ENCODE measurements around the gene F10. TPM values are rescaled to one million over a fixed set of nuclear protein-coding genes. Genes with fewer than 3 reads are reported as not detected.

Gene F10
- total and polyA plus RNA-seq, 2 donors (not counting 1 experiment from before 2014, with no cell fraction given) = not detected

GRCh38 chr13:113192279-113192678, 69.7 kb downstream of the F10 start:
- TF ChIP-seq CTCF (IDR thresholded peaks at IDR 0.05) = no peak
- no peak for TF ChIP-seq EZH2 (IDR thresholded peaks at IDR 0.05; ENCODE audit: borderline replicate concordance, insufficient read depth, low read depth, low read length, poor library complexity, severe bottlenecking)
- CTCF ChIA-PET = no interaction called here
- Histone ChIP-seq H3K27ac (ENCODE audit: low read length in 2 of 2) (no peak overlapping the region), H3K9ac (ENCODE audit: low read length) (no peak overlapping the region), H3K36me3 (replicated peaks in 1 of 2; ENCODE audit: control extremely low read depth in 1 of 2, control insufficient read depth in 1 of 2, extremely low read depth in 1 of 2, insufficient read depth in 2 of 2, low read length in 1 of 2) (peaks cover 11 to 60% of the 10 kb centered on the region in 2 experiments), H3K4me2 (replicated peaks; ENCODE audit: low read depth, low read length, poor library complexity, severe bottlenecking) (no peak overlapping the region), H2AFZ (ENCODE audit: insufficient read depth, low read depth, low read length, poor library complexity, severe bottlenecking) (no peak overlapping the region), H3K9me3 (ENCODE audit: control extremely low read depth in 1 of 3, control insufficient read depth in 2 of 3, insufficient read depth in 1 of 3, low read length in 2 of 3) (no peaks in the 10 kb centered on the region), H3K4me3 (ENCODE audit: control extremely low read depth in 1 of 5, extremely low read depth in 1 of 5, insufficient read depth in 1 of 5, low read depth in 2 of 5, low read length in 4 of 5) (no peak overlapping the region), H3K4me1 (ENCODE audit: control insufficient read depth in 2 of 2, insufficient read depth in 2 of 2, low read length in 2 of 2) (no peaks in the 10 kb centered on the region), H3K79me2 (ENCODE audit: control insufficient read depth, insufficient read depth, low read length) (no peaks in the 10 kb centered on the region), H4K20me1 (ENCODE audit: control insufficient read depth, insufficient read depth, low read length, poor library complexity, severe bottlenecking) (no peaks in the 10 kb centered on the region), H3K27me3 (replicated peaks in 1 of 4; ENCODE audit: control extremely low read depth in 1 of 4, control insufficient read depth in 3 of 4, insufficient read depth in 4 of 4, low read length in 3 of 4) (no peaks in the 10 kb centered on the region)
- no peaks in the 10 kb centered on the region for H3K9me3 Mint-ChIP-seq (ENCODE audit: insufficient read depth)
- 91% methylated on average over 4 of the region's 4 CpGs for WGBS (ENCODE audit: insufficient coverage)
- no peak overlapping the region for H3K4me3 Mint-ChIP-seq
- no peak overlapping the region for H3K27ac Mint-ChIP-seq
- POLR2A ChIA-PET = no interaction called here
- H3K27me3 Mint-ChIP-seq = no peaks in the 10 kb centered on the region
- DNase-seq (no peak), ATAC-seq (ENCODE audit: low read depth) (no peak)
- intact Hi-C loops (cut with micrococcal nuclease) = no loop called here
- no peaks in the 10 kb centered on the region for H3K4me1 Mint-ChIP-seq

- intact Hi-C loops (cut with micrococcal nuclease) = no loop called here
- no peak for ATAC-seq (ENCODE audit: low read depth)
- WGBS (ENCODE audit: insufficient coverage) = 100% methylated on average over 1 of the region's 2 CpGs
- H3K27me3 ChIP-seq (replicated peaks in 1 of 4; ENCODE audit: control extremely low read depth in 1 of 4, control insufficient read depth in 3 of 4, insufficient read depth in 4 of 4, low read length in 3 of 4) = no peaks in the 10 kb centered on the region
- no peaks in the 10 kb centered on the region for H3K9me3 ChIP-seq (ENCODE audit: control extremely low read depth in 1 of 3, control insufficient read depth in 2 of 3, insufficient read depth in 1 of 3, low read length in 2 of 3)
- H3K27ac Mint-ChIP-seq = no peak overlapping the region
- no peak overlapping the region for H3K4me2 ChIP-seq (replicated peaks; ENCODE audit: low read depth, low read length, poor library complexity, severe bottlenecking)
- H3K9me3 Mint-ChIP-seq (ENCODE audit: insufficient read depth) = no peaks in the 10 kb centered on the region
- H3K27me3 Mint-ChIP-seq = no peaks in the 10 kb centered on the region
- ChIA-PET POLR2A (no interaction called here), CTCF (no interaction called here)
- no peak overlapping the region for H2AFZ ChIP-seq (ENCODE audit: insufficient read depth, low read depth, low read length, poor library complexity, severe bottlenecking)
- TF ChIP-seq CTCF (IDR thresholded peaks at IDR 0.05) (no peak), EZH2 (IDR thresholded peaks at IDR 0.05; ENCODE audit: borderline replicate concordance, insufficient read depth, low read depth, low read length, poor library complexity, severe bottlenecking) (no peak)
- H3K4me1 ChIP-seq (ENCODE audit: control insufficient read depth in 2 of 2, insufficient read depth in 2 of 2, low read length in 2 of 2) = no peaks in the 10 kb centered on the region
- no peaks in the 10 kb centered on the region for H3K4me1 Mint-ChIP-seq
- H3K27ac ChIP-seq (ENCODE audit: low read length in 2 of 2) = no peak overlapping the region
- H3K36me3 ChIP-seq (replicated peaks in 1 of 2; ENCODE audit: control extremely low read depth in 1 of 2, control insufficient read depth in 1 of 2, extremely low read depth in 1 of 2, insufficient read depth in 2 of 2, low read length in 1 of 2) = peaks cover 11 to 60% of the 10 kb centered on the region in 2 experiments
- no peaks in the 10 kb centered on the region for H3K79me2 ChIP-seq (ENCODE audit: control insufficient read depth, insufficient read depth, low read length)
- H3K9ac ChIP-seq (ENCODE audit: low read length) = no peak overlapping the region
- no peak overlapping the region for H3K4me3 Mint-ChIP-seq
- no peak overlapping the region for H3K4me3 ChIP-seq (ENCODE audit: control extremely low read depth in 1 of 5, extremely low read depth in 1 of 5, insufficient read depth in 1 of 5, low read depth in 2 of 5, low read length in 4 of 5)
- no peaks in the 10 kb centered on the region for H4K20me1 ChIP-seq (ENCODE audit: control insufficient read depth, insufficient read depth, low read length, poor library complexity, severe bottlenecking)
- no peak for DNase-seq
Observed at GRCh38 chr13:113192902-113193301, 70.3 kb downstream of the F10 start.
